GM10847 (cell line): ENCODE results near the gene C2orf69.

Experiments used
- POLR2A ChIP-seq: IDR thresholded peaks from 2 replicates; pipeline ENCODE4 v1.6.1; 2011; ENCODE audit not compliant: insufficient read length; ENCODE audit errors: extremely low read depth

Gene C2orf69

GRCh38 chr2:199907008-199907714 lies 3.9 kb upstream of the C2orf69 start:
- no peak for TF ChIP-seq POLR2A

- no peak for TF ChIP-seq POLR2A
Measured at GRCh38 chr2:199910338-199911051, 598 bp upstream of the C2orf69 start.

GRCh38 chr2:199911877-199912161 lies 726 bp downstream of the C2orf69 start:
- TF ChIP-seq POLR2A = no peak

GRCh38 chr2:199914372-199914958 lies 3.4 kb downstream of the C2orf69 start:
- no peak for TF ChIP-seq POLR2A

- no peak for TF ChIP-seq POLR2A
Measured at GRCh38 chr2:199916980-199917379, 5.9 kb downstream of the C2orf69 start.

- no peak for TF ChIP-seq POLR2A
Measured at GRCh38 chr2:199922856-199923255, 11.8 kb downstream of the C2orf69 start.

GRCh38 chr2:199923924-199924323 lies 12.8 kb downstream of the C2orf69 start:
- no peak for TF ChIP-seq POLR2A

- TF ChIP-seq POLR2A = no peak
Measured at GRCh38 chr2:199926806-199927205, 15.7 kb downstream of the C2orf69 start.

- no peak for TF ChIP-seq POLR2A
Measured at GRCh38 chr2:199928226-199928625, 17.1 kb downstream of the C2orf69 start.

GRCh38 chr2:199928626-199929025 lies 17.5 kb downstream of the C2orf69 start:
- TF ChIP-seq POLR2A = no peak

GRCh38 chr2:199929262-199929661 lies 18.2 kb downstream of the C2orf69 start:
- no peak for TF ChIP-seq POLR2A

- no peak for TF ChIP-seq POLR2A
Measured at GRCh38 chr2:199932312-199932855, 21.3 kb downstream of the C2orf69 start.

GRCh38 chr2:199933466-199933865 lies 22.4 kb downstream of the C2orf69 start:
- no peak for TF ChIP-seq POLR2A

GRCh38 chr2:199936554-199936953 lies 25.5 kb downstream of the C2orf69 start:
- TF ChIP-seq POLR2A = no peak

GRCh38 chr2:199940373-199940772 lies 29.3 kb downstream of the C2orf69 start:
- TF ChIP-seq POLR2A = no peak

GRCh38 chr2:199943373-199943772 lies 32.3 kb downstream of the C2orf69 start:
- TF ChIP-seq POLR2A = no peak
